Activated CD8-positive, alpha-beta memory T cell treated with anti-CD3 and anti-CD28 coated beads for 4 hours (primary cell): Measurements from ENCODE around the gene PARP9.
"Not testable (repeated sequence)": the region's sequence is repeated elsewhere in the genome, so short reads cannot be mapped to it uniquely, and the experiment has no call there.

Experiments used
- DNase-seq, 2 donors: peaks; one replicate each; pipeline ENCODE4 v3.0.0-alpha.2; 2020; ENCODE audit warnings: low read depth in 2 of 2

The PARP9 gene

DNA sequence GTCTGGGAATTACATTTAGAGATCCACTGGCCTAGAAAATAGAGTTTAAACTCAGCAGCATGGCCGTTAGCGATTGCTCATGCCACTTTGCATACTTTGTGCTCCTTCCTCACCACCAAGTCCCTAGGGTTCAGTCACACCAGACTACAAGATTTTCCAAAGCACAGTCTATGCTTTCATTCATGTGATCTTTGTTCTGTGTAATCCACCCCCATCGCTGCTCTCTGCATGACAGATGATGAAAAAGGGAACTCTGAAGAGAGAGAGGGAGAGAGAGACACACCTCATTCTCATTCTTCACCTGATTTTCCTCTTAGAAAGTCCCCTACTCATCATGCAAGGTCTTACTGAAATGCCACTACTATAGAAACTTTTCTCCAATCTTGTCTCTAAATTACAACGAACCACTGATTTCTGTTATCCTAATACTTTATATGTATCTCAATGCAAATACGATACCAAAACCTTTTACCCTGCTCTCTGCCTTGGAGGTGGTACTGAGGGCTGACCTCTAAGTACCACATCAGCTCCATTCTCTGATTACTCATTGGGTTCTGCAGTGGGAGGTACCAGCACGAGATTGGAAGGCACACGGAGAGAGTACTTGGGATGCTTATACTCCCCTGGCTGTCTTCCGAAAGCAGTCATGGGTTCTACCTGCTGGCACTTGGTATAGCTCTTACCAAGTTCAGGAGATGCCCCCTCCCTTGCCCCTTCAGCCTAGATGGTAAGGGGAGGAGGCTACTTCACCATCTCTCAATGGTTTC lies 12.3 kb upstream of the PARP9 start:
- no peak for DNase-seq

DNA sequence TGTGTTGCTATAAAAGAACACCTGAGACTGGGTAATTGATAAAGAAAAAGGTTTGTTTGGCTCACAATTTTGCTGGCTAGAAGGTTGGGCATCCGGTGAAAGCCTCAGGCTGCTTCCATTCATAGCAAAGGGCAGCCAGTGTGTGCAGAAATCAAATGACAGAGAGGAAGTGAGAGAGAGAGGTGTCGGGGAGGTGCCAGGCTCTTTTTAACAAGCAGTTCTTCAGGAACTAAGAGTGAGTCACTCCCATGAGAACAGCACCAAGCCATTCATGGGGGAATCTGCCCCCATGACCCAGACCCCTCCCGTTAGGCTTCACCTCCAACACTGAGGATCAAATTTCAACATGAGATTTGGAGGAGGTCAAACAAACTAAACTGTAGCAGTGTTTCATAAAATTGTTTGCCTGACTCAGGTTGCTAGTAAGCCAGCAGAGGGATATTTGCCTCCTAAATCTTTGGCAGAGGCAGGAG lies 8.9 kb upstream of the PARP9 start:
- DNase-seq: peak in 1 of 2 donors; percentile 14

DNA sequence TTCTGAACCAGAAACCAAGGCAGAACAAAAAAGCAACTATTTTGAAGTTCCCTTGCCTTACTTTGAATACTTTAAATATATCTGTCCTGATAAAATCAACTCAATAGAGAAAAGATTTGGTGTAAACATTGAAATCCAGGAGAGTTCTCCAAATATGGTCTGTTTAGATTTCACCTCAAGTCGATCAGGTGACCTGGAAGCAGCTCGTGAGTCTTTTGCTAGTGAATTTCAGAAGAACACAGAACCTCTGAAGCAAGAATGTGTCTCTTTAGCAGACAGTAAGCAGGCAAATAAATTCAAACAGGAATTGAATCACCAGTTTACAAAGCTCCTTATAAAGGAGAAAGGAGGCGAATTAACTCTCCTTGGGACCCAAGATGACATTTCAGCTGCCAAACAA lies 4.7 kb upstream of the PARP9 start:
- DNase-seq: no peak

DNA sequence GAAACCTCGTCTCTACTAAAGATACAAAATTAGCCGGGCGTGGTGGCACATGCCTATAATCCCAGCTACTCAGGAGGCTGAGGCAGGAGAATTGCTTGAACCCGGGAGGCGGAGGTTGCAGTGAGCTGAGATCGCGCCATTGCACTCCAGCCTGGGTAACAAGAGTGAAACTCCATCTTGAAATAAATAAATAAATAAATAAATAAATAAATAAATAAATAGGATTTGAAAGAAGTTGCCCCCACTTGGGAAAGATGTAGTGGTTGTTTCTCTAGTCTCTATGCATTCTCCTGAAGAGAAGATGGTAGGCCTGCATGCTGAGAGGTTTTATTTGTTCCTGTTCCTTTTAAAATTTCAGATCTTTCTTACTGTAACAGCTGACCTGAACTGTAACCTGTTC lies 4.0 kb upstream of the PARP9 start:
- DNase-seq: not testable (repeated sequence)

DNA sequence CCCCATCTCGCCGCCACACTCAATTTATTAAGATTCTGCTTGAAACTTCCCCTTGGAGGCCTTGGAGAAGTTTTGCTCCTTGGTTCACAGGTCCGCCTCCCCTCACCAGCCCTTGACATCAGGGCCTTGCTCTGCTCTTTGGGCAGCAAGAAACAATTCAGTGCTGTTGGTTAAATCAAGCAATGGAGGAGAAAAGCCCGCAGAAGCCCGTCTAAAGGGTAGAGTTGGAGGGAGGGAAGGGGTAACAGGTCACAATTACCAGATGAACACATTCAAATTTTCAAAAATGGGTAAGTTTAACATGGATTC lies 429 bp downstream of the PARP9 start:
- no peak for DNase-seq

DNA sequence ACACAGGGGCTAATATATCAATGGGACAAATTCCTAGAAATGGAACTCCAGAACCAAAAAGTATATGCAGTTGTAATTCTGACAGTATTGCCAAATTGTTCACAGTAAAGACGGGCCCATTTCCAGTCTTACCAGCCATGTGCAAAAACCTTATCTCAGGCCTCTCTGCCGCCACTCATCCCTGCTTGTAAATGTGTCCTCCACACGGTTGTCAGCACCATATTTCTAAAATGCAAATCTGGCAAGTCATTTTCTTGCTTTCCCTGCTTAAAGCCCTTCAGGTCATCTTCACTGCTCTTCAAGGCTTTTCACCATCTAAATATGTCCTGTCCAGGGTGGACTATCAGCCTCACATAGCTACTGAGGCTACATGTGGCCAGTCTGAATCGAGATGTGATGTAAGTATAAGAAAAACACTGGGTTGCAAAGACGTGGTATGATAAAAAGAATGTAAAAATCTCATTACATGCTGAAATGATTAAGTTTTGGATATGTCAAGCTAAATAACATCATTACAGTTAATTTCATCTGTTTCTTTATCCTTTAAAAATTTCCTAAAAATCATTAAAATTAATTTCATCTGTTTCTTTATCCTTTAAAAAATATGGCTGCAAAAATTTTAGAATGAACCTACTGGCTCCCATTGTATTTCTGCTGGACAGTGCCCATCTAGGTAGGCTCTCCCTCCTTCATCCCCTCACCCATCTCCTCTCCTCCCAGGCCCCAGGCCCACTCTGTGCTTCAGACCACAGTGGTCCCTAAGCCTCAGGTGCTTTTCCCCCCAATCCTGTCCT lies 980 bp downstream of the PARP9 start:
- DNase-seq: no peak

DNA sequence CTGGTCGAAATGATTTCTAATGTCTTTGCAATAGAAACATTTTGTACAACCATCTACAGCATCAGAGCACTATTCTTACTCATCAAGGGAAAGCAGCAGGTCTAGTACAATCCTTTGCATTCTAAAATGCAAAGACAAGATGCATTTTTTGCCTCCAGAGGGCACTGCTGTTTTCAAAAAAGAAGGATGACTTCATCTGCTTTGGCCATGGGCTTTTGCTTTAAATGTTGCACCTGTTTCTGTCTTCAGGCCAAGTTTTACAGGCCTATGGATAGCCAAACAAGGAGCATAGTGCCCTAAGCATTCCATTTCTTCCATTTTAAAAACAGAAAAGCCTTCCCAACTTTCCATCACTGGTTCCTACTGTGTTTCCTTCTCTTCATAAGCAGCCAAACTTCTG lies 3.4 kb downstream of the PARP9 start:
- peak; percentile 23 to 41 for DNase-seq

DNA sequence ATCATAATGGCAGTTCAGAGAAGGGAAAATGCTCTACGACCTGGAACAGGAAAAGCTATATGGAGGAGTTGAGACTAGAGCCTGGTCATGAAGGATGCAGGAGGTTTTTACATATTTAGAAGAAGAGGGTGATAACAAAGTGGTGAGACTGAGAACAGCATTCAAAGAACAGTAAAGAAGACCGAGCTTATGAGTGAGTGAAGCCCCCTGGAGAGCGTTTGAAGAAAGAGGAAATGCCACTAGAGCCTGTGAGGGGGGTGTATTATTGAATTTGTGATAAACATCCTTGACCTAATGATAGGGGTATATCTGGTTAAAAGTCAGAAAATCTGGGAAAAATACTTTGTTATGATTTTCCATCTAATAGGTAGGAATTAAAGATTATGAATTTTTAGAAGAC lies 4.2 kb downstream of the PARP9 start:
- DNase-seq: no peak

DNA sequence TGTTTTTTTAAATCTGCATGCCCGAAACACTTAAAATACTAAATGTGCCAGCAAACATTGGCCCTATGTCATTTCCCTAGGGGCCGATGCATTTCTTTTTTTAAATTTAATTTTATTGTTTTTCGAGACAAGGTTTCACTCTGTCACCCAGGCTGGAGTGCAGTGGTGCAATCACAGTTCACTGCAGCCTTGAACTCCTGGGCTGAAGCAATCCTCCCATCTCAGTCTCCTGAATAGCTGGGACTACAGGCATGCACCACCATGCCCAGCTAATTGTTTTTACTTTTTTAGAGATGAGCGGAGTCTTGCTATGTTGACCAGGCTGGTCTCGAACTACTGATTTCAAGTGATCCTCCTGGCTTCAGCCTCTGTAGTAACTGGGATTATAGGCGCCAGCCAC lies 5.5 kb downstream of the PARP9 start:
- DNase-seq: no peak

DNA sequence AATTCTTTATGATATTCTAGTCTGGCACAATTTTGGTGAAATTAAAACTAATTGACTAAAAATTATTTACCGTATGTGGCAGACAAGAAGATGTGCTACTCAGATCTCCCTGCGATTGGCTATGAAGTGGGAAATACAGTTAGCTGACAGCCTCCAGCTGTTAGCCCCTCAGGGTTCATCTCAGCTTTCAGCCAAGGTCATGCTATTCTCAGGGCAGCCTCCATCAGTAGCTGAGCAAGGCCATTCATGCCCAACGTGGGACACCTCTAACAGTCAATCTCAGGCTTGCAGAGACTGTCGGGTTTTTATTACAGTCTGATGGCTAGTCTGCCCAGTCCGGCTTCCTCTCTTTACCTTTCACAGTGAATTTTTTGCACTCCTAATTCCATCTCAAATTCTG lies 6.7 kb downstream of the PARP9 start:
- no peak for DNase-seq

DNA sequence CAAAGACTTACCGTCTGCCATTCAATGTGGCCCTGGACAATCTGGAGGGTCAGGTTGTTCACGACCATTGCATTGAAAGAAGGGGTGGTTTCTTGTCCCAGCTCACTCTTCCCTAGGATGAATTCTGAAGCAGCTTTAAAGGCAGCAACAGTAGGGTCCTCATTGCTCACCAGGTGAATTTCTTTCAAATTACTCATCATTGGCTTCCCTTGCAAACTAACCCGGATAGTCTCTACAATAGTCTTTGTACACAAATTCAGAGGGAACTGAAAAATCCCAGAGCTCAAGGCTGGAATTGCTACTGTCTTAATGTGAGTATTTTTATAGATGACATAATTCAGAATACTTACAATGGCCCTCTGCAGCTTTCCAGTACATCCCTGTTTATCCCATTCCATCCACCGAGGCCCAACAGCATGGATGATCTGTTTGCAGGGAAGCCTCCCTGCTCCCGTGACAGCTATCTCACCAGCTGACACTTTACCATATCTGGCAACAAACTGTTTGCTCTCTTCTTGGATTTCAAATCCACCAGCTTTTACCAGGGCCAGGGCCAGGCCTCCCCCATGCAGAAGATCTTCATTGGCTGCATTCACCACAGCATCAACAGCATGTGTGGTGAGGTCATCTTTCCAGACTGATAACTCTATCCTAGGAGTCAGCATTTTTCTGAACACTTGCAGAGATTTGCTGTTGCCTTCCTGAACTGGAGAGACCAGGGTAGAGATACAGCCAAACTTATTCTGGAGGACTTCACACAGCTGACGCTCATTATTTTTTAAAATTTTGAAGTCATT lies 8.6 kb downstream of the PARP9 start:
- no peak for DNase-seq

DNA sequence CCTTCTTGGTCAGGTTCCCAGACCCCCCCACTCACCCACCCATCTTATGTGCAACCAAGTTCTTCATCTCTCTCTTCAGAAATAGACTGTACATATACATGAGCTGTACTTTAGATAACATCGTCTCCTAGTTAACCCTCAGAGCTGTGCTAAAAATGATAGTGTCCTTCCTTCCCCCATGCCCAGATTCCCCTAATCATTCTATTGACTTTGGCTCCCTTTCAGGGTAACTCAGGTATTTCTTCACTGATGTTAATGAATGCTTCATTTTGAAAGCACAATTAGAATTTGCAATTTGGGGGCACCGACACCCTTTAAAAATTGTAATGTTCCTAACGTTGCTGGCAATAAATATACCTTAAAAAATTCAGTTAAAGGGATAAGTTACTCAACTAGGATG lies 10.9 kb downstream of the PARP9 start:
- DNase-seq: no peak

DNA sequence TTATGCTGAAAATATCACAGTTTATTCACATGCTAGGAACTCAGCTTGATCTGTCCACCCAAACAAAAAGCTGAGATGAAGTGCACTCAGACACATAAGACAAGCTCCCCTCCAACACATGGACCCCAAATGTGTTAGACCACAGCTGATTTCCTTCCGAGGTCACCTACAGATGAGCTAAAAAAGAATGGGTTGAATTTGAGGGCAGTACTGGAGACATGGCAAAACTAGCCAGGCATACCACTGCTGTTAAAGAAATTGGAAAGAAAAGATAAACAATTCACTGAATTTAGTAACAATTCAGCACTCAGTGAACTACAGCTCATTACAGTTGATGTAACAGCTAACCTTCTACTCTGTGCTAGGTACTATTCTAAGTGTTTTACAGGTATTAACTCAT lies 15.5 kb downstream of the PARP9 start:
- DNase-seq: no peak

DNA sequence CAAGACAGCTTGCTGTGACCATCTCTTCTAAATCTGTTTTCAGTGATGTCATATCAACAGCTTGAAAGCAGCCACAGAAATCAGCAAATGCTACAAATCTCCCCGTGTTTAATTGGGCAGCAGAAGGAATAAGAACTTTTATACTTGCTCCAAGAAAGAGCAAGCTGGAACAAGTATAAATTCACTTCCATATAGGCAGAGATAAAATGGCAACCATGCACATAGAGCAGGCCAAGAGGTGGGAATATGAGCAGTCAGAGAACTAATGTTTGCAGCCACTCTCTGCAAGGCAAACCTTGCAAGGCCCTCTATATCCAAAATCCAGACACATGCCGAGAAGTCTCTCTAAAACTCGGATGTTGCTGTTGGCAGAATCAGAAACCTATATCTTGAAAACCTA lies 16.0 kb downstream of the PARP9 start:
- DNase-seq: no peak

DNA sequence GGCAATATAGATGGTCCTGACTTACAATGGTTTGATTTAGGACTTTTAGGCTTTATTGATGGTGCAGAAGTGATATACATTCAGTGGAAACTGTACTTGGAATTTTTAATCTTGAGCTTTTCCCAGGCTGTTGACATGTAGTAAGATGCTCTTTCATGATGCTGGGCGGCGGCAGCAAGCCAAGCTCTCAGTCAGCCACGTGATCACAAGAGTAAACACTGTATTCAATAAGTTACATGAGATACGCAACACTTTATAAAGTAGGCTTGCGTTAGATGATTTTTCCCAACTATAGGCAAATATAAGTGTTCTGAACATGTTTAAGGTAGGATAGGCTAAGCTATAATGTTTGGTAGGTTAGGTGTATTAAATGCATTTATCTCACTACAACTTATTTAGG lies 17.9 kb downstream of the PARP9 start:
- DNase-seq: no peak

DNA sequence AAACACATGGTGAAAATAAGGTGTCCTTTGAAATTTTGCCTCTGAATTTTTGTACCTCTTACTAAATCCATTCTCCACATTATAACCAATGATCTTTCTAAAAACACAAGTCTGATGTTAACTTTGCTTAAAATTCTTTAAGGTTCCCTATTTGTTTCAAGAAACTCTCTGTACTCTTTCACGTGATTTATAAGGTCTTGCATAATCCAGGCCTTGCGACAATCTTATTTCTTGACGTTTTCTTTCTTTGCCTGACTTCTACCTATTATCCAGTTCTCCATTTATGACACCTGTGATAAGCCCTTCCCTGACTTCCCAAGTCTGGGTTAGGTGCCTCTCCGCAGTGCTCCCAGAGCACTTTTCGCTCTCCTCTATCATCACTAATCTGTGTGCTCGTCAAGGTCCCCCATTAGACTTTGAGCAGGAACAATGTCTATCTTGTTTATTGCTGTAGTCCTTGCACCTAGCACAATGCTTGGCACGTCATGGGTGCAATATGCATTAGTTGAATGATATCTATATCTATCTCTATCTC lies 25.1 kb downstream of the PARP9 start:
- no peak for DNase-seq

DNA sequence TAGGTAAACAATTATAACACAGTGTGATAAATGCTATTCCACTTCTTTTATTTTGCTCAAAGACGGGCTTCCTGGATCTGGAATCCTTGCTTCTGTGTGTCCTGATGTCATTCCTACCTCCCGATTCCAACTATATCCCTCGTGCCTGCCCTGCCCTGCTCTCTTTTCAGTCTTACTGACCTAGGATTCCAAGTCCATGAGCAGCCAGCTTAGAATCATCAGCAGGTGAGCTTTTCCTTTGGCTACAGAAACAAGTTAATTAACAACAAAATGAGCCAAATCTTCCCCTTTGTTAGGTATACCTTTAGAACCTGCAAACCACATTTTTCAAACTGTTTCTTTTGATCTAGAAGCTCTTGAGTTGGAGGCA lies 27.5 kb downstream of the PARP9 start:
- DNase-seq: no peak

DNA sequence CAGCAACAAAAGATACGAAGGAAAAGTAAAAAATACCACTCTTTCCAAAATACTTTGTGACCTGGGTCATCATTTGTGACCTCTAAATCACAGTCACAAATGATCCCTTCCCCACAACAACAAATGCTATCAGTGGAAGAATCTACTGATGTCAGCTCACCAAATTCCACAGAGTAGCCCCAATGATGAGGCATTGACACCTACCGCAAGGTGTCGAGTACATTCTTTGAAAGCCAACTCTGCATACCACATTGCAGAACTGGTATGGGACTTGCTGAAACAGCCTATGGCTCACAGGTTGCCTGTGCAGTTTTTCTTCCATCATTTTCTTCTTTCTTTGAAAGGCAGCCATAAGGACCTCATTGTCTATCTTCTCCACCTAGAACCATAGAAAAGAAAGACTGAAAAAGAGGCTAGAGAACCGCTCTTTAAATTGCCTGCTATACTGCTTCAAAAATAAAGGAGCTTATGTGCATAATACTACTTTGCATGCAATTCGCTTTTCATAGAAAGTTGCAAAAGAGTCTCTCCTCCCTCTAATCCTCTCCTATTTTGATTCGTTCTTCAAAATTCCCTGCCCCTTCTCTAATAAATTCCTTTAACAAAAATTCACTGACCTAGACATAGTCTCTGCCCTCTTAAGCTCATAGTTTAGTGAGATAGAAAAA lies 28.0 kb downstream of the PARP9 start:
- no peak for DNase-seq

DNA sequence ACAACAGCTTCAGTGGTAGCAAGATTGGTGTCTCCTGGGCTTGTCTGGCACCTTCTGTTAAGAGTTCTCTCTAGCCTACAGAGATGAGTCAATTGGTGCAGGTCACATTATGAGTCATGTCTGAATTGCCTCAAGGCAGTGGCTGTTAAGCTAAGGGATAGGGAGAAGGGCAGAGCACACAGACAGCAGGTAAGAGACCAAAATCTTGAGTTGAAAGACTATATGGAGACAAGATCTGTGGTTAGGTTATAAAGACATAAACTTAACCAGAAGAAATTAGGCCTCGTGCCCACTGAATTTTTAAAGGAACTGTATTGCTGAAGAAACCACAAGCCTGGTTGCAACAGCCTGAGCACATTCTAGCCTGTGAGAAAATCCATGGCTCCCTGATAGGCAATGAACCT lies 30.2 kb downstream of the PARP9 start:
- DNase-seq: peak in 1 of 2 donors; percentile 3

DNA sequence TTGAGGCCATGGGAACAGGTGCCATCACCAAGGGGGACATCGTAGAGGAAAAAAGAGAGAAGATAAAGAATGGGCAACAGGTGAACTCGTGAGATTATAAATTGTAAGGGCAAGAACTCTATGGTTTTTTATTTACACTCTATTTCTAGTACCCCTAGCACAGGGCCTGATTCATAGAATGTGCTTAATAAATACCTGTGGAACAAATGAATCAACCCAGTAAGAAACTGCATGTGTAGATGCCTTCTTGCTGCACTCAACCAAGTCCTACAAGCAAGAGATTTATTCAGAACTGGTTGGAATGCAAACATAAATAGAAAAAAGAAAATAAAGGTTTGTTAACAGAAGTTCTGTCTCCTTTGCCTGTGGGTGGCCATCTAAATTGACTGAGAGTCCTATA lies 30.6 kb downstream of the PARP9 start:
- DNase-seq: no peak

DNA sequence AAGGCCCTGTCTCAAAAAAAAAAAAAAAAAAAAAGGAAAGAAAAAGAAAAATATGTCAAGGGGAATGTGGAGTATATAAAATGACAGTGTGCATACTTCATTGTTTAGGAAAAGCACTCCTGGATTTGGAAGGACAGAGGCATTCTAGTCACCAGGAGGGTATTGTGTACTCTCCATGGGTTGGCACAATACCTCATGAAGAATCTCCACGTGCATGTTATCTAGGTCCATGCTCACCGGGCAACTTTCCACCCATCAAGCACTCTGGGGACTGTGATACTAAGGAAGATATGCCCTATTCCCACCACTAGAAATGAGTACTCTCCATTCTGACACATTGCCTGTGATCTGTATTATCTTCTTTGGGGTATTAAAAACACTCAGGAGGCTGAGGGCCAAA lies 33.9 kb downstream of the PARP9 start:
- DNase-seq: no peak

DNA sequence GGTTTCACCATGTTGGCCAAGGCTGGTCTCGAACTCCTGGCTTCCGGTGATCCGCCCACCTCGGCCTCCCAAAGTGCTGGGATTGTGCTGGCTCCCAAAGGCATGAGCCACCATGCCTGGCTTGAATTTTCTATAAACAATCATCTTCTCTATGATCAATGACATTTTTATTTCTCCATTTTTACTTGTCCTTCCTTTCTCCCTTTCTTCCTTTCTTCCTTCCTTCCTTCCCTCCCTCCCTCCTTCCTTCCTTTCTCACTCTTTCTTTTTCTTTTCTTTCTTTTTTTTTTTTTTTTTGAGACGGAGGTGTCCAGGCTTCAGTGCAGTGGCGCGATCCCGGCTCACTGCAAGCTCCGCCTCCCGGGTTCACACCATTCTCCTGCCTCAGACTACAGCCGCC lies 40.8 kb downstream of the PARP9 start:
- DNase-seq: no peak
